ENCODE results near the gene ASPSCR1.
"Not testable (repeated sequence)": the region's sequence is repeated elsewhere in the genome, so short reads cannot be mapped to it uniquely, and the experiment has no call there.

Gene ASPSCR1

GRCh38 chr17:82023447-82024241 lies 46.2 kb downstream of the ASPSCR1 start:
- DNase-seq (ENCODE audit: low read depth in 2 of 2), result no peak

GRCh38 chr17:82024859-82025258 lies 47.4 kb downstream of the ASPSCR1 start:
- no peak for DNase-seq (ENCODE audit: low read depth in 2 of 2)

GRCh38 chr17:82025401-82026107 lies 48.1 kb downstream of the ASPSCR1 start:
- DNase-seq (ENCODE audit: low read depth in 2 of 2), result no peak

GRCh38 chr17:82028246-82028645 lies 50.8 kb downstream of the ASPSCR1 start:
- no peak for DNase-seq (ENCODE audit: low read depth in 2 of 2)

GRCh38 chr17:82028966-82029365 lies 51.5 kb downstream of the ASPSCR1 start:
- DNase-seq (ENCODE audit: low read depth in 2 of 2), result no peak

GRCh38 chr17:82029391-82029790 lies 52.0 kb downstream of the ASPSCR1 start:
- no peak for DNase-seq (ENCODE audit: low read depth in 2 of 2)

- DNase-seq (ENCODE audit: low read depth in 2 of 2), result no peak
Measured at GRCh38 chr17:82029990-82030469, 52.6 kb downstream of the ASPSCR1 start.

- peak; percentile 60 to 67 for DNase-seq (ENCODE audit: low read depth in 2 of 2)
Measured at GRCh38 chr17:82030470-82031302, 53.3 kb downstream of the ASPSCR1 start.

GRCh38 chr17:82031303-82031884 lies 54.0 kb downstream of the ASPSCR1 start, which contains the start of gene RAC3:
Gene RAC3 (plus strand): TSS chr17:82031678. CDS start chr17:82031762, 84 bp downstream.
- no peak for DNase-seq (ENCODE audit: low read depth in 2 of 2)

- DNase-seq (ENCODE audit: low read depth in 2 of 2), result no peak
Measured at GRCh38 chr17:82031885-82032627, 54.6 kb downstream of the ASPSCR1 start.

GRCh38 chr17:82033359-82034085 lies 56.1 kb downstream of the ASPSCR1 start:
- DNase-seq (ENCODE audit: low read depth in 2 of 2), result no peak

- DNase-seq (ENCODE audit: low read depth in 2 of 2), result no peak
Measured at GRCh38 chr17:82034371-82035011, 57.1 kb downstream of the ASPSCR1 start.

- no peak for DNase-seq (ENCODE audit: low read depth in 2 of 2)
Measured at GRCh38 chr17:82035488-82035887, 58.1 kb downstream of the ASPSCR1 start.

GRCh38 chr17:82035956-82036633 lies 58.7 kb downstream of the ASPSCR1 start:
- DNase-seq (ENCODE audit: low read depth in 2 of 2), result no peak

- DNase-seq (ENCODE audit: low read depth in 2 of 2), result no peak
Measured at GRCh38 chr17:82036634-82037091, 59.2 kb downstream of the ASPSCR1 start.

- peak; percentile 86 to 93 for DNase-seq (ENCODE audit: low read depth in 2 of 2)
Measured at GRCh38 chr17:82037092-82037888, 59.9 kb downstream of the ASPSCR1 start, which contains the start of gene DCXR. Gene DCXR (minus strand): TSS chr17:82037697. CDS start chr17:82037682, 15 bp downstream.

- no peak for DNase-seq (ENCODE audit: low read depth in 2 of 2)
Measured at GRCh38 chr17:82037889-82038195, 60.4 kb downstream of the ASPSCR1 start.

- DNase-seq (ENCODE audit: low read depth in 2 of 2), result not testable (repeated sequence)
Measured at GRCh38 chr17:82038796-82039409, 61.5 kb downstream of the ASPSCR1 start.

Data from stimulated activated CD8-positive, alpha-beta memory T cell treated with anti-CD3 and anti-CD28 coated beads, Interleukin-7, amount 100 ng/mL, for 4 hours (primary cell).